WERI-Rb-1 (cell line): ENCODE measurements around the gene SLIT3.

Experiments
- DNase-seq: peaks from one replicate; pipeline ENCODE4 v3.0.0-alpha.2; 2020
- H3K27ac ChIP-seq: fragments of 250-450 bp; sonication (Bioruptor Pico); 2 replicates; pipeline ENCODE4 v1.5.1; 2020; ENCODE audit warnings: mild to moderate bottlenecking, moderate library complexity
- H3K27me3 ChIP-seq: fragments of 250-450 bp; sonication (Bioruptor Pico); 2 replicates; pipeline ENCODE4 v1.5.1; 2021; ENCODE audit warnings: mild to moderate bottlenecking, low read depth, moderate library complexity; ENCODE audit not compliant: insufficient read depth, severe bottlenecking
- H3K36me3 ChIP-seq: fragments of 250-450 bp; sonication (Bioruptor Pico); 2 replicates; pipeline ENCODE4 v1.5.1; 2020; ENCODE audit warnings: mild to moderate bottlenecking, moderate library complexity
- H3K4me3 ChIP-seq: 2 replicates; pipeline ENCODE4 v1.5.1; 2011; ENCODE audit warnings: low read depth, mild to moderate bottlenecking, control low read depth, low read length
- H3K9me3 ChIP-seq: fragments of 250-450 bp; sonication (Bioruptor Pico); 2 replicates; pipeline ENCODE4 v1.5.1; 2021; ENCODE audit warnings: mild to moderate bottlenecking, moderate library complexity; ENCODE audit not compliant: severe bottlenecking
- TF ChIP-seq, protein P1 (sequence below): IDR thresholded peaks from 2 replicates; pipeline ENCODE4 v1.5.1; 2011; ENCODE audit warnings: low read depth, mild to moderate bottlenecking, control low read depth, inconsistent platforms, low read length

The SLIT3 gene

DNA sequence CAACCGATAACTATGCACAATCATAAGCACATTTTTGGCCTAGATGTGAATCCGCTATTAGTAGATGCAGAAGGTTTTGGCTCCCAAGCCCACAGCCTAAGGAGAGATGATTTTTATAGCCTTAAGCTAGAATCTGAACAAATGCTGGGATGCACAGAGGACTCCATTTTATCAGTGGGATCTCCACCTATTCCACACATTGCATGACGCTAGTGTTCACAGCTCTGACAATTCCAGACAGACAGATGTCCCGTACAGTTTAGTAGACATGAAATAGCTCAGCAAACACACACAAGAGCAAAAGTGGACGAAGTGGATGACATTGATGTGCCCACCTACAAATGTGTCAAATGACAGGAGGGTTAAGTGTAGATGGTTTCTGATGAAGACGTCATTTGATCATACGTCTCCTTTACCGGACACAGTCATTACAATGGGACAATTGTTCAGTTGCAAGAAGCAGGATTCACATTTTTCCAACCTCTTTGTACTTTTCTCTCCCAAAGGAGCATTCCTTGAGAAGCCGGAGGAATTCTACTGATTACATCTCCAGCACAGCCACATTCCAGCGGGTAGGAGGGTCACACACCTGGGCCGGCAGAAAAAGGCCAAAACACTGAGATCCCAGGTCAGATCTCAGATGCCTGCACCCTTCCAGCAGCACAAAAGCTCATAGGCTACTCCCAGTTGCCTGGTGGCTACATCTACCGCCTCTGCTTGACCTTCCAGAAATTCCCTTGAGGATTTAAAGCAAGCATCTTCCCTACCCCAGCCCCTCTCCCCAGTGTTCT, 202.4 kb downstream of the SLIT3 start:
- H3K27ac ChIP-seq, result no peak overlapping the region
- H3K4me3 ChIP-seq, result no peak overlapping the region
- no peaks in the 10 kb centered on the region for H3K9me3 ChIP-seq
- no peak for DNase-seq
- no peaks in the 10 kb centered on the region for H3K36me3 ChIP-seq
- TF ChIP-seq, protein P1, sequence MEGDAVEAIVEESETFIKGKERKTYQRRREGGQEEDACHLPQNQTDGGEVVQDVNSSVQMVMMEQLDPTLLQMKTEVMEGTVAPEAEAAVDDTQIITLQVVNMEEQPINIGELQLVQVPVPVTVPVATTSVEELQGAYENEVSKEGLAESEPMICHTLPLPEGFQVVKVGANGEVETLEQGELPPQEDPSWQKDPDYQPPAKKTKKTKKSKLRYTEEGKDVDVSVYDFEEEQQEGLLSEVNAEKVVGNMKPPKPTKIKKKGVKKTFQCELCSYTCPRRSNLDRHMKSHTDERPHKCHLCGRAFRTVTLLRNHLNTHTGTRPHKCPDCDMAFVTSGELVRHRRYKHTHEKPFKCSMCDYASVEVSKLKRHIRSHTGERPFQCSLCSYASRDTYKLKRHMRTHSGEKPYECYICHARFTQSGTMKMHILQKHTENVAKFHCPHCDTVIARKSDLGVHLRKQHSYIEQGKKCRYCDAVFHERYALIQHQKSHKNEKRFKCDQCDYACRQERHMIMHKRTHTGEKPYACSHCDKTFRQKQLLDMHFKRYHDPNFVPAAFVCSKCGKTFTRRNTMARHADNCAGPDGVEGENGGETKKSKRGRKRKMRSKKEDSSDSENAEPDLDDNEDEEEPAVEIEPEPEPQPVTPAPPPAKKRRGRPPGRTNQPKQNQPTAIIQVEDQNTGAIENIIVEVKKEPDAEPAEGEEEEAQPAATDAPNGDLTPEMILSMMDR, result no peak
- peaks cover 90% of the 10 kb centered on the region for H3K27me3 ChIP-seq

DNA sequence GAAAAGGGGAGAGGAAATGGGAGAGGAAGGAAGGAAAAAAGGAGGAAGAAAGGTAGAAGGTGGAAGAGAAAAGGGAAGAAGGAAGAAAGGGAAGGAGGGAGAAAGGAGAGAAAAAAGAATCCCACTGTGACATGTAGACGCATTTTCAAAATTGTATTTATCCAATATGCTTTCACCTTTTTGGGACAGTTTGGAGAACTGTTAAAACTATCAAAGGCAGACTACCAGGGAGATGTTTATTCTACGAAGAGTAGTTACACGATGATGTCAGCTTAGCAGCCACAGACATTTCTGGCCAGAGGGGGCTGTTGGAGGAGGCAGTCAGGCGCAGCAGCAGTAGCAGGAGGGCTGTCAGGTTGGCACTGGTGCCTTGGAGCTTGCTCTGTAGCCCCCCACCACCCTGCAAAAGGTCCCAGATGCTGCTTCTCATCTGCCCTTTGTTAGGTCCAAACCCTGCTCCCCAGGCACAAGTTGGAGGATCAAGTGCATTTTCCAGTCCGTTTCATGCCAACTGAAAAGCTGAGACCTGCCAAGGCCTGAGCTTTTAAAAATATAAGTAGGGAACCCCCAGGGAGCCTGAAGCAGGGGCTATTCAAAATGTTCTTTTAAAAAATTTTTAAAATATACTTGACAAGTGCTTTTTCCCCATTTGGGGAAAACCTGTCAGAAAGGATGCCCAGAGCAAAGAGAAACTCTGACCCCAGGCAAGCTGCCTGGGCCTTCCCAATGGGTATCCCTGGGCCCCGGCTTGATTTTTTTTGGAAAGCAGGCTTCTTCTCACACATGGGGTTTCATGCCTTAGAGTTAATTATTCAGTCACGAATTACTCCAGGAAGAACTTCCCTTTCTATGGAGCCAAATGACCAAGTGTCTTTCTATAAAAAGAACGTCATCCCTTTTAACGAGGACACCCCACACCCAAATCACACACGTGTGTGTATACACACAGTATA, 203.3 kb downstream of the SLIT3 start:
- Histone ChIP-seq H3K9me3 (no peaks in the 10 kb centered on the region), H3K27ac (no peak overlapping the region), H3K4me3 (no peak overlapping the region), H3K36me3 (no peaks in the 10 kb centered on the region), H3K27me3 (peaks cover 89% of the 10 kb centered on the region)
- TF ChIP-seq, protein P1, result no peak
- no peak for DNase-seq

DNA sequence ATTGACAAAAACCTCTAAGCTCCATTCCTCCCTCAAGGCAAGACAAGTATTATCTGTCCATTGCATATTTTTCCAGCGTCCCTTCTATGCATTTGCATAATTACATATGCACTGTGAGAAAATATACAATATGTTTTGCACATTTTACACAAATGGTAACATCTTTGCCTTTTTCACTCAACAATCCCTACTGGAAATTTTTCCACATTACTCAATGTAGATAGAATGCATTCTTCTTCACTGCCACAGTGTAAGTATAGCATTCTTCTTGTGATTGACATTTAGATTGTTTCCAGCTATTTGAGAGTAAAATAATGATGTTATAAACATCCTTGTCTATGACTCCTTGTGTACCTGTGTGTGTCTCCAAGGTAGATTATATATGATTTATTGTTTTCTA, 205.0 kb downstream of the SLIT3 start:
- no peak for DNase-seq
- Histone ChIP-seq H3K4me3 (no peak overlapping the region), H3K27ac (no peak overlapping the region), H3K36me3 (no peaks in the 10 kb centered on the region), H3K9me3 (no peaks in the 10 kb centered on the region), H3K27me3 (peaks cover 92% of the 10 kb centered on the region)
- TF ChIP-seq, protein P1, result no peak

DNA sequence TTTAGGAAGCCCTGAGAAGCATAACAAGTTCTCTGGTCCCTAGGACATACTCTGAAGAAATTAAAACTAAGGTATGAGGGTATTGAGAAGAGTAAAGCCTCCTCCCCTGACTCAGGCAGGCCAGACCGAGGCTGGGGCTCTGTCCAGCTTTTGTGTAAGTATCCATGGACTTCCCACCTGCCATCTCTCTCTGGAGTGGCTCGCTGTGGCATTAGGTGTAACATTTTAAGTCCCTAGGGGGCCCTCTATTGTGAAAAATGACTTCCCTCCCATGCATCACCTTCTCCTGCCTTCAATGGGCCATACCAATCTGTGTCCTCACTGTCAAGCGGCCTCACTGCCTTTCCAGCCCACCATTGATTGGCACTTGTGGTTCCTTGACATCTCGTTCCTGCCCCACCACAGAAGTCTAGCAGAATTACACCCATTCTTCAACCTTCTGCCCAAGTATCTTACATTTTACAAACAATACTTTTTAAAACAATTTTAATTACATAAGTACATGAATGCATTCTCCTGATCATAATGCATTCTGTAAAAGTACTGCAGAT, 205.5 kb downstream of the SLIT3 start:
- DNase-seq, result no peak
- no peaks in the 10 kb centered on the region for H3K9me3 ChIP-seq
- H3K27me3 ChIP-seq, result peaks cover 92% of the 10 kb centered on the region
- H3K27ac ChIP-seq, result no peak overlapping the region
- H3K4me3 ChIP-seq, result no peak overlapping the region
- no peaks in the 10 kb centered on the region for H3K36me3 ChIP-seq
- TF ChIP-seq, protein P1, result no peak

DNA sequence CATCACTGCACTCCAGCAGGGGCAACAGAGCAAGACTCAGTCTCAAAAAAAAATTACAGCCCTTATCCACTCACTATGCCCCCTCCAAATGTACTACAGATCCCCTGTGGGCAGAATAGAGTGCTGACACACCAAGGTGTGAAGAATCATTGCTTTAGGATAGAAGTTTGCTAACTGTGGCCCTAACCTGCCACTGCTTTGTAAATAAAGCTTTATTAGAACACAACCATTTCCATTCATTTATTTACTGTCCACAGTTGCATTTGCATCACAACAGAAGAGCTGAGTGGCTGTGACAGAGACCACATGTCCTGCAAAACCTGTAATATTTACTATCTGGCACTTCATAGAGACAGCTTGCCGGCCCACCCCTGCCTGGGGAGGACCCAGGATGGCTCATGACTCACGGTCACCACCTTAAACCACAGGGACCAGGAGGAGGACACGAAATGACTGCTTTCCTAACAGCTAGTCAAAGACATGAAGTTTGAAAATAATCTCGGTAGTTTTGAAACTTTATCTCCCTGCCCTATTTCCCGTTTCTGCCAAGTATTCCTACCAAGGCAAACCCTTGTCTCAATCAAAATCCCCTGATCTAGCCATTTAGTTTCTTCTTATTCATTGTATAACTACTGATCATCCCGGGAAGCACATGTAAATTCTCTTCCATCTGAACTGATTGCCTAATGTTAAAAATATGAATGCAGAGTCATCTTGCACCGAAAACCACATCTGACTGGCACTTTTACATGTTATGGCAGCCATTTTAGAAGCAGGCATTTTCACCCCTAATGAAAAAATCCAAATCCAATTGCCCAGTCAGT, 206.1 kb downstream of the SLIT3 start:
- Histone ChIP-seq H3K4me3 (no peak overlapping the region), H3K27me3 (peaks cover 92% of the 10 kb centered on the region), H3K27ac (no peak overlapping the region), H3K9me3 (no peaks in the 10 kb centered on the region), H3K36me3 (no peaks in the 10 kb centered on the region)
- DNase-seq, result no peak
- TF ChIP-seq, protein P1, result no peak
